ENCODE data around the gene GTPBP1. TPM values are rescaled to one million over a fixed set of nuclear protein-coding genes. Genes with fewer than 3 reads are reported as not detected.

Gene GTPBP1
- total and polyA plus RNA-seq, 2 of the 13 experiments (the other 11 are each of a cell fraction or from before 2014, with no cell fraction given), result 22.3 to 27.0 TPM

DNA sequence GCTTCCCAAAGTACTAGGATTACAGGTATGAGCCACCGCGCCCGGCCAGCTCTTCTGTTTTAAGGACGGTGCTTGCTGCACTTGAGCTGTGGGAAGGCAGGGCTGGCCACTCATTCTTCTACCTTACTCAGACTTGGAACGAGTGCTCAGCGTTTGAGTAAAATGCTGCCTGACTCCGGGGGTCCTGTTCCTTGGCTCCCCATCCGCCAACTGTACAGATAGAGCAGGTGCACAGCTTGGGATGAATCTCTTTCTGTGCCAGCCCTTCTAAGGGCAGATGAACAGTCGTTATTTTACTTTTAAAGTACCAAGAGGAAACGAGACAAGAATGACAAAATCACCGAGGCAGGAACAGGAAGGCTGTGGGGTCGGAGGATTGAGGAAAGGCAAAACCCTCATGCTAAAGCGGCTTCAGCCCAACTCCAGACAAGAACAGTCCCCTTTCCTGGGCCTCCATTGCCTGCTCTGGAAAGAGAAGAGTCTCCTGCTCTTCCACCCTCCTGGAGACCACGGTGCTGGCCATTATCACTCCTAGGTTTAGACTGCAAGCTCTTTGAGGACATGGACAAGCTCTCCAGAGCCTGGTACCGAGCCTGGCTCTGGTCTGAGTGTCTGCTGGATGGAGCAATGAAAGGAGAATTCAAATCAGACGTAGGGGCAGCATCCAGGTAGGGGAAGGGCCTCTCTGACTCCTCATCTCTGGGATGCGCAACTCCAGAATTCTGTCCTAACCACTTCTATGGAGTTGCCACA, 51.1 kb downstream of the GTPBP1 start (continued):
- TF ChIP-seq ZBED4 (CRISPR knock-in tag; IDR thresholded peaks at IDR 0.05; ENCODE audit: borderline replicate concordance), result no peak
- no peak for TF ChIP-seq SMARCC2 (IDR thresholded peaks at IDR 0.05)
- TF ChIP-seq ZKSCAN8 (CRISPR knock-in tag; IDR thresholded peaks at IDR 0.05; ENCODE audit: borderline replicate concordance), result no peak

DNA sequence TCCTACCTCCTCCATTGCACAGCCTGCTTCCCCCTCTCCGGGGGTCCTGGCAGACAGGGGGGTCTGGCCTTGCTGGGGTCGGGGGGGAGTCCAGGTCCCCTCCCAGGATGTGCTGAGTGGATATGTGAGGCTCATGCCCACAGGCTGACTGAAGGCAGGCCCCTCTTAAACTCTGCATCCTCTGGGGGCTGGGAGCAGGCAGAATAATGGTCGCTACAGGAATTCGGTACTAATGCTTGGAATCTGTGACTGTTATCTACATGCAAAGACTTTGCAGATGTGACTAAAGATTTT, 51.7 kb downstream of the GTPBP1 start:
- Histone ChIP-seq H3K9ac (ENCODE audit: insufficient read depth, low read depth, low read length) (no peak overlapping the region), H3K36me3 (replicated peaks in 1 of 2; ENCODE audit: control insufficient read depth in 1 of 2, insufficient read depth in 2 of 2, low read length in 2 of 2) (peaks cover 0 to 6% of the 10 kb centered on the region in 2 experiments; a peak in 3 of 5 replicates), H3K27ac (ENCODE audit: extremely low read length, insufficient read depth, low read length) (no peak overlapping the region), H3K4me2 (ENCODE audit: low read depth, low read length) (peak overlapping the region; percentile 99; the same call in 1 of the 2 replicates), H2AFZ (ENCODE audit: low read length) (no peak overlapping the region), H3K9me3 (ENCODE audit: low read length) (no peaks in the 10 kb centered on the region), H4K20me1 (ENCODE audit: insufficient read depth, low read length) (no peaks in the 10 kb centered on the region), H3K4me3 (replicated peaks in 1 of 3; ENCODE audit: insufficient read depth in 1 of 3, low read depth in 2 of 3, low read length in 3 of 3) (peak overlapping the region in 1 of 3 experiments; percentile 92; a peak in 1 of 6 replicates), H3K79me2 (ENCODE audit: insufficient read depth, low read length) (peaks cover 3% of the 10 kb centered on the region), H3K27me3 (ENCODE audit: control insufficient read depth in 1 of 2, insufficient read depth in 2 of 2, low read length in 2 of 2) (peaks cover 0 to under 1% of the 10 kb centered on the region in 2 experiments; a peak in 2 of 5 replicates), H3K4me1 (ENCODE audit: insufficient read depth, low read length) (peaks cover 72% of the 10 kb centered on the region)
- ChIA-PET CTCF (ENCODE audit: low intra/inter-chr PET ratio, low total read pairs) (no interaction called here), POLR2A (no interaction called here)
- ATAC-seq, result no peak
- no peak for FAIRE-seq
- BruUV-seq (replicated peaks), result no TSS peak
- in situ Hi-C loops (cut with HindIII; ENCODE audit: extremely low pct_ligation_motif_present, low pct_unique_long_range_greater_than_20kb) (no loop called here), intact Hi-C loops (cut with micrococcal nuclease; ENCODE audit: unreplicated experiment) (no loop called here)
- WGBS (ENCODE audit: low lambda C conversion rate), result 80% methylated on average over 3 of the region's 4 CpGs
- TF ChIP-seq ZNF263 (CRISPR knock-in tag; IDR thresholded peaks at IDR 0.05) (no peak), LRRFIP1 (CRISPR knock-in tag; conservative IDR thresholded peaks at IDR 0.05) (no peak), PTBP1 (IDR thresholded peaks at IDR 0.05; ENCODE audit: low read depth, low read length, poor library complexity, severe bottlenecking) (no peak), HOXA5 (CRISPR knock-in tag; IDR thresholded peaks at IDR 0.05) (no peak), POLR2G (IDR thresholded peaks at IDR 0.05; ENCODE audit: low read depth, low read length) (0 out of 2 replicates have a peak, but pooled peaks have one; percentile 1)
- no peak for DNase-seq (ENCODE audit: low spot score)
